Left forelimb (tissue), 1 donor: ENCODE results near the gene ARRDC4.

Experiments used
- DNase-seq: peaks from one replicate; pipeline ENCODE4 v3.0.0-alpha.2; 2018; ENCODE audit warnings: low spot score

Gene ARRDC4

DNA sequence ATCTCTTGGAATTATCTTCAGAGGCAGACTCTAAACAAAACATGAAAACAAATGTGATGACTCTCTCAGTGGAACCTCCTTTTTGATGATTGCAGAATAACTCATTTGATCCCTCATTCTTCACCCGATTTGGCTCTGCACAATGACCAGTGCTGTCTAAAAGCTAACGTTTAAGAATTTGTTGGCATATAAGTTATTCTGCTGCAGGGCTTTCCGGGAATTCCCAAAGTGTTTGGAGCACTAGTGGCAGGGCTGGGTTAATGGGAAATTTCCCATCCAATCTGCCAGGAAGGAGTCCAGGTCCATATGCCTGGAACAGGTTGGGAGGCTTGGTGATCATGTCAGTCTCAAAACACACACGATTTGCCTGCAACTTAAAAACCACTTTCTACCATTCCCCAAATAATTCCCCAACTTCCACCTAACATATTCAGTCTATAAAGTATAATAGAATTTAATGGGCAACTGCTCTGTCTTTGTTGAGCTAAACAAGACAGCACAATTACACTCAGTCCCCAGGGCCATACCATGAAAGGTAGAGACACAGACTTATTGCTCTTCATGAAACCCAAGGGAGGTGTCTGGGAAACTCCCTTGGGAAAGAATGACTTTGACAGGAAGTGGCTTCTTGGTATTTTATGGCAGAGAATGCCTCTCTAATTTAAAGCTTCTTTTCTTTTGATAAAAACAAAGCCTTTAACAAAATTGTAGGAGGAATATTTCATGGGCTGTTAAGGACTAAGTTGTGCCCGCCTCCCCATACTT is 38.0 kb downstream of the ARRDC4 start:
- no peak for DNase-seq

DNA sequence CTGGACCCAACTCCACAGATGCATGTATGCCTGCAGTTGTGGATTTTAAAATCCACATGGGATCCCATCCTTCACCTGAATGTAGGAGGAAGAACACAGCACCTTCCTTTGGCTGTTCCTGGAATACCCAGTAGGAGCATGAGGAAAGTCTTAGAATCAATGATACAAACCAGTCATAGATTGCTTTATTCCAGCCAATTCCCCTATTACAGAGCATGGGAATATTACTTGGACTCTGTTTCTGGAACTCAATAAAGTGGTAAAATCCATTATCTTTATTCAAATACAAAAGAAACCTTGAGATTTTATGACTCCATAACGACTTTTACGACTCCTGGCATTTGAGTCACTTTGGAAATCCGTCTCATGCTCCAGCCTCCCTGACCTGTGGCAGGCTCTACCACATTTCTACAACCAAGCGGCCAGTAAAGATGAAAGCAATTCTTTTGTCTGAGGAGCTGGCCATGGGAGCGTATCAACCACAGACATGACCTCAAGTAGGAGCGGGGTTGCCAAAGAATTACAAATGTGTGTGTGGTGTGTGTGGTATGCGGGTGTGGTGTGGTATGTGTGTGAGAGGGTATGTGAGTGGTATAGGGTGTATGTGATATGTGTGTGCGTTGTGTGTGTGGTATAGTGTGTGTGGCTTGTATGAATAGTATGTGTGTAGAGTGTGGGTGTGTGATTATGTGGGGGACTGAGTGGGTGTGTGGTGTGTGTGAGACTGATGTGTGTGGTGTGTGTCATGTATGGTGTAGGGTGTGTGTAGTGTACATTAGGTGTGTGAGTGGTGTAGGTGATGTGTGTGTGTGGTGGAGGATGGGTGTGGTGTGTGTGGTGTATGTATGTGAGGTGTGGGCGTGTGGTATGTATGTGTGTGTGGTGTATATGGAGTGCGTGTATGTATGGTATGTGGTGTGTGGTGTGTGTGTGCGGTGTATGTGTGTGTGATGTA is 40.0 kb downstream of the ARRDC4 start:
- DNase-seq, result no peak

DNA sequence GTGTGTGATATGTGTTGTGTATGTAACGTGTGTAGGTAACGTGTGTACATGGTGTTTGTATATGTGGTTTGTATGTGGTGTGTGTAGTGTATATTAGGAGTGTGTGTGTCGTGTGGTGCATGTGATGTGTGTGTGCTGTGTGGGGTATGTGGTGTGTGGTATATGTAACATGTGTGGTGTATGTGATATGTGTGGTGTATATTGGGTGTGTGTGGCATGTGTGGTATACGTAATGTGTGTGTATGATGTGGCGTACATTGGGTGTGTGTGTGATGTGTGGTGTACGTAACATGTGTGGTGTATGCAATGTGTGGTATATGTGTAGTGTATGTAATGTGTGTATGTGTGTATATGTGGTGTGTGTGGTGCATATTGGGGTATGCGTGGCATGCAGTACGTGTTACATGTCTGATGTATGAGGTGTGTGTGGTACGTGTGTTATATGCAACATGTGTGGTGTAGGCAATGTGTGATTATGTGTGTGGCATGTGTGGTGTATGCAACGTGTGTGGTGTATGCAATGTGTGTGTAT is 41.2 kb downstream of the ARRDC4 start:
- DNase-seq, result no peak

- DNase-seq, result no peak
Measured at GRCh38 chr15:98002419-98002818, 41.9 kb downstream of the ARRDC4 start.

DNA sequence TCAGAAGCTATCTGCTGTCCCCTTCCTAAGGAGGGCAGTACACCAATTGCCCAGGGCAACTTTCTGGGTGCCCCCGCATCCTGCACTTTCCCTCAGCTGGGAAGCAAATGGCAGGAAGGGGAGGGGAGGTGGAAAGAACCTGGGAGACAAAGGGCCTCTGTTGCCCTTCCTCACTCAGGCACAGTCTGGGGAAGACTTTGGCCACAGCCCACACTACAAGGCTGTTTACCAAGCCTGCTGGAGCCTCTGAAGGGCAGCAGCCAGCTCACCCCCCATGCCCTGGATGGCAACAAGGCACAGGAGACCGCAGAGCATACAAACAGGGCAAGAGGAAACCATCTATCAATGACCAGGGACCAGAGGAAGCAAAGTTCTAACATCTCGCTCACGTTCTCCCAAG is 42.4 kb downstream of the ARRDC4 start:
- no peak for DNase-seq

GRCh38 chr15:98003518-98003917 is 43.0 kb downstream of the ARRDC4 start:
- no peak for DNase-seq

DNA sequence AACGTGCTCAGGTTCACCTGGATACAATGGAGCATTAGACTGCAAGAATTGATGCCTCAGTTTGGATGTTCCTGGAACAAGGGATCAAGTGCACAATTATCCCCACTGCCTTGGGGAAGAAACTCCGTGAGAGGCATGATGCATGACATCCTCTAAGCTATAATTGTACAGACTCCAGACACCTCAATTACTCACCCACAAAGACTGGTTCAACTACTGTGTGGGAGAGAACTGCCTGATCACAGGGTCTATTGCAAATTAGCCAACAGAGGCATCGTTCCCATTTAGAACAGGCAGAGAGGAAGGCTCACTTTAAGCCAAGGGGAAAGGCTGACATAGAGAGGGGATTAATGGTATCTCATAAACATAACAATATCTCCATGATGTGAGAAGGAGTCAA is 43.5 kb downstream of the ARRDC4 start:
- no peak for DNase-seq

DNA sequence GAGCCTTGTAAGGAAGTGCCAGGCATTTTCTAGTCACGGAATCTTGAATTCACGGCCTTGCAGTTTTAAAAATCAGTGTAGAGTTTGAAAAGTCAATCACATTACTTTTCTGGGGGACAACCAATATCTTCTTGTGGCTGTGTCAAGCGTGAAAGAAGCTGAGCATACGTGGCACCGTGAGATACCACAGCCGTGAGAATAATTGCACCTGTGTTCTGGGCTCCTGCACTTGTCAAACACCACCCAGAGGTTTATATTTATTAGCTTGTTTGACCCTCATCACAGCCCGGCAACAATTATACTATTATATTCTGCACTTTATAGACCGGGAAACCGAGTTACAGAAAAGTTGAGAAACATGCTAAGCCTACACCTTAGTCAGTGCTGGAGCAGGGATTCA is 45.2 kb downstream of the ARRDC4 start:
- no peak for DNase-seq

GRCh38 chr15:98009169-98009568 is 48.7 kb downstream of the ARRDC4 start:
- no peak for DNase-seq

DNA sequence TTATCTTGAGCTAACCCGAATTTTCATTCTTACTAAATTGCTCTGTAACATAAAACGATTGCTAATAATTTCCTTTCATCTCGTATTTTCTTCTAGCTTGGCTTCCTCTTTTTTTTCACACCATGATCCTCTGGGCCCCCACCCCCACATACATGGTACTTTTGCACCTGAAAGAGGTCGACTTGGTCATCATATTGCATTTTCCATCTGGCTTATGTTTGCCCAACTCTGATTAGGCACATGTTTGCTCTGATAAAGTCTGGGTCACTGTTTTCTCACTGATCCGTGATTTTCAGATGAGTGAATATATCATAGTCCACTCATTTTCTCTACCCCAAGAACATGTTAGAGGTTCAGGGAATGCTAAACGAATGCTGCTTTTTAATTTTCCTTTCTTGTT is 49.5 kb downstream of the ARRDC4 start:
- DNase-seq, result no peak

DNA sequence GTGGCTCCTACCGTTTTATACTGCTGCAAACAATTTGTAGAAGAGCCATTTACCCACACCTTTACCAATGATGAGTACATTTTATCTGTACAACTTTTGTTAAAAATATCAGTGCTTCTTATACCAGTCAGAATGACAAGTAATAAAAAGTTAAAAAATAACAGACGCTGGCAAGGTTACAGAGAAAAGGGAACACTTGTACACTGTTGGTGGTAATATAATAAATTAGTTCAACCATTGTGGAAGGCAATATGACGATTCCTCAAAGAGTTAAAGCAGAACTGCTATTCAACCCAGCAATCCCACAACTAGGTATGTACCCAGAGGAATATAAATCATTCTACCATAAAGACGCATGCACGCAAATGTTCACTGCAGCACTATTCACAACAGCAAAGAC is 51.9 kb downstream of the ARRDC4 start:
- DNase-seq, result no peak

GRCh38 chr15:98013631-98014030 is 53.1 kb downstream of the ARRDC4 start:
- DNase-seq, result no peak

DNA sequence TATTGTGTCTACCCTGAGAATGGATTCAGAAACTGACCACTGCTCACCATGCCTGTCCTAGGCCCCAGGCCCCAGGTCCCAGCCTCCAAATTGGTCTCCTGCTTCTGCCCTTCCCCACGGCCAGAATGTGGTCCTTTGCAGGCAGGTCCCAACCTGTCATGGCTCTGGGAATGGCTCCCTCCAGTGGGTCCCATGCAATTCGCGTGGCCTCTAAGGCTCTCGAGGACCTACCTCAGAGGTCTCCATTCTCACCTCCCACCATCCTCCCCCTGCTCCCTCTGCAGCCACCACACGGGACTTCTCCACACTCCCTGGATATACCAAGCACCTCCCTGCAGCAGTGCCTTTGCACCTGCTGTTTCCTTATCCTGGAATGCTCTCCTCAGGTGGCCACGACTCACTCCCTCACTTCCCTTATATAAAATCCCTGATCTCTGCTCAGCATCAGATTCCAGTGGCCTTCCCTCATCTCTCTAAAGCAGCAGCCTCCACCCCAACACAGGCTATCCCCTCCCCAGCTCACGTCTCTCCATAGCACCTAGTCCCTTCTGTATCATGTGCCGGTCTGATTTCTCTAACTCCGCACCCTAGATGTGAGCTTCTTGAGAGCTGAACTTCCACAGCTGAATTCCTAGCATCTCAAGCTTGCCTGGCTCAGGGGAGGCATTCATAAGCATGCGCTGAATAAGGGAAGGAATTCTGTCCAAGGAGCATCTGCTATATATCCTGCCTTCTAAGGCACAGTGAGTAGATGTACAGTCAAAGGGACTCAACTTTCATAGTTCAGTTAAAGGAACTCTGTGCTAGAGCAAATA is 56.9 kb downstream of the ARRDC4 start:
- no peak for DNase-seq

GRCh38 chr15:98018761-98019351 is 58.4 kb downstream of the ARRDC4 start:
- no peak for DNase-seq
